ENCODE measurements around the gene CISH. TPM values are rescaled to one million over a fixed set of nuclear protein-coding genes. Genes with fewer than 3 reads are reported as not detected.

The CISH gene
- total and polyA plus RNA-seq, 10 of the 15 experiments (the other 5 are each of a cell fraction or from before 2014, with no cell fraction given), result 0.21 to 4.4 (median 1.8) TPM

GRCh38 chr3:50572158-50572557, 39.4 kb downstream of the CISH start (continued):
- TF ChIP-seq ZNF687 (IDR thresholded peaks at IDR 0.05) (no peak), MTA3 (IDR thresholded peaks at IDR 0.05; ENCODE audit: borderline replicate concordance, low read length) (no peak), POLR2AphosphoS2 (IDR thresholded peaks at IDR 0.05; ENCODE audit: low read depth, low read length) (no peak), TCF7 (IDR thresholded peaks at IDR 0.05; ENCODE audit: borderline replicate concordance) (no peak), ZNF207 (IDR thresholded peaks at IDR 0.05; ENCODE audit: borderline replicate concordance) (0 out of 2 replicates have a peak, but pooled peaks have one; percentile 42), SP1 (IDR thresholded peaks at IDR 0.05; ENCODE audit: low read depth, low read length) (peak; percentile 20), CBX5 (IDR thresholded peaks at IDR 0.05; ENCODE audit: low read depth) (no peak), ESRRA (IDR thresholded peaks at IDR 0.05; ENCODE audit: low read length) (no peak), SMC3 (IDR thresholded peaks at IDR 0.05; ENCODE audit: borderline replicate concordance, low read length) (peak; percentile 99), ZBTB40 (IDR thresholded peaks at IDR 0.05; ENCODE audit: borderline replicate concordance) (no peak), YY1 (IDR thresholded peaks at IDR 0.05; ENCODE audit: low read depth, low read length) (peak; percentile 74), RUNX3 (IDR thresholded peaks at IDR 0.05; ENCODE audit: low read length) (no peak), CTCF (IDR thresholded peaks at IDR 0.05 in 2 of 3, conservative IDR thresholded peaks at IDR 0.05 in 1 of 3; ENCODE audit: control insufficient read depth in 2 of 3, extremely low read depth in 1 of 3, insufficient read depth in 1 of 3, low read depth in 3 of 3, low read length in 3 of 3) (peak; percentile 90 to 92 (median 90); a peak in 5 of 6 replicates), NFYA (IDR thresholded peaks at IDR 0.05; ENCODE audit: borderline replicate concordance, low read depth, low read length) (no peak), HDAC6 (IDR thresholded peaks at IDR 0.05; ENCODE audit: unreplicated experiment) (no peak)
- TF ChIP-seq, protein P1, sequence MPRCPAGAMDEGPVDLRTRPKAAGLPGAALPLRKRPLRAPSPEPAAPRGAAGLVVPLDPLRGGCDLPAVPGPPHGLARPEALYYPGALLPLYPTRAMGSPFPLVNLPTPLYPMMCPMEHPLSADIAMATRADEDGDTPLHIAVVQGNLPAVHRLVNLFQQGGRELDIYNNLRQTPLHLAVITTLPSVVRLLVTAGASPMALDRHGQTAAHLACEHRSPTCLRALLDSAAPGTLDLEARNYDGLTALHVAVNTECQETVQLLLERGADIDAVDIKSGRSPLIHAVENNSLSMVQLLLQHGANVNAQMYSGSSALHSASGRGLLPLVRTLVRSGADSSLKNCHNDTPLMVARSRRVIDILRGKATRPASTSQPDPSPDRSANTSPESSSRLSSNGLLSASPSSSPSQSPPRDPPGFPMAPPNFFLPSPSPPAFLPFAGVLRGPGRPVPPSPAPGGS (IDR thresholded peaks at IDR 0.05; ENCODE audit: borderline replicate concordance, insufficient read depth, low read depth, low read length, poor library complexity, severe bottlenecking), result no peak
- TF ChIP-seq, protein P2, sequence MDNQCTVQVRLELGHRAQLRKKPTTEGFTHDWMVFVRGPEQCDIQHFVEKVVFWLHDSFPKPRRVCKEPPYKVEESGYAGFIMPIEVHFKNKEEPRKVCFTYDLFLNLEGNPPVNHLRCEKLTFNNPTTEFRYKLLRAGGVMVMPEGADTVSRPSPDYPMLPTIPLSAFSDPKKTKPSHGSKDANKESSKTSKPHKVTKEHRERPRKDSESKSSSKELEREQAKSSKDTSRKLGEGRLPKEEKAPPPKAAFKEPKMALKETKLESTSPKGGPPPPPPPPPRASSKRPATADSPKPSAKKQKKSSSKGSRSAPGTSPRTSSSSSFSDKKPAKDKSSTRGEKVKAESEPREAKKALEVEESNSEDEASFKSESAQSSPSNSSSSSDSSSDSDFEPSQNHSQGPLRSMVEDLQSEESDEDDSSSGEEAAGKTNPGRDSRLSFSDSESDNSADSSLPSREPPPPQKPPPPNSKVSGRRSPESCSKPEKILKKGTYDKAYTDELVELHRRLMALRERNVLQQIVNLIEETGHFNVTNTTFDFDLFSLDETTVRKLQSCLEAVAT (IDR thresholded peaks at IDR 0.05), result no peak

Measured in GM12878 (cell line).